CD4-positive, CD25-positive, alpha-beta regulatory T cell (primary cell): ENCODE measurements around the gene HEATR5B. TPM values are rescaled to one million over a fixed set of nuclear protein-coding genes. Genes with fewer than 3 reads are reported as not detected.

ENCODE experiments used
- ATAC-seq, 2 donors: fragments of 150-1000 bp; cut with Tn5 transposase; one replicate each; pipeline ENCODE4 v1.10.0; 2021; ENCODE audit warnings: low read depth in 2 of 2, moderate number of reproducible peaks in 2 of 2, moderate library complexity in 1 of 2
- DNase-seq, 3 donors: peaks; one replicate each; pipeline versions ENCODE4 v3.0.0 to v3.0.0-alpha.2; 2012 to 2022; ENCODE audit warnings: mixed read lengths in 1 of 3
- H3K27ac ChIP-seq: one replicate; pipeline ENCODE4 v1.7.0; 2013; ENCODE audit warnings: mild to moderate bottlenecking, low read length; ENCODE audit not compliant: insufficient read depth, poor library complexity, severe bottlenecking
- H3K27me3 ChIP-seq: one replicate; pipeline ENCODE4 v1.7.0; 2013; ENCODE audit warnings: low read length; ENCODE audit not compliant: control insufficient read depth, insufficient read depth
- H3K36me3 ChIP-seq: one replicate; pipeline ENCODE4 v1.7.0; 2013; ENCODE audit warnings: mild to moderate bottlenecking, low read length, moderate library complexity; ENCODE audit not compliant: control insufficient read depth, insufficient read depth
- H3K4me1 ChIP-seq: 2 replicates; pipeline ENCODE4 v1.7.0; 2013; ENCODE audit warnings: mild to moderate bottlenecking, low read length; ENCODE audit not compliant: insufficient read depth, control insufficient read depth, poor library complexity, severe bottlenecking
- H3K4me3 ChIP-seq: one replicate; pipeline ENCODE4 v1.7.0; 2013; ENCODE audit warnings: low read depth, mild to moderate bottlenecking, low read length, moderate library complexity
- H3K9me3 ChIP-seq, 2 experiments: 1 replicate in 1 of 2; 2 replicates in 1 of 2; pipeline ENCODE4 v1.7.0; 2013; ENCODE audit warnings: low read length in 2 of 2, mild to moderate bottlenecking in 1 of 2, moderate library complexity in 1 of 2; ENCODE audit not compliant: control insufficient read depth in 2 of 2
- H3K27ac Mint-ChIP-seq, 3 donors: one replicate each; pipeline ENCODE4 v1.8.0; 2020 to 2022; ENCODE audit warnings: mild to moderate bottlenecking in 3 of 3, mixed read lengths in 3 of 3, moderate library complexity in 2 of 3
- H3K27me3 Mint-ChIP-seq: one replicate; pipeline ENCODE4 v1.8.0; 2022; ENCODE audit warnings: mild to moderate bottlenecking, mixed read lengths
- H3K36me3 Mint-ChIP-seq: one replicate; pipeline ENCODE4 v1.8.0; 2020; ENCODE audit warnings: mixed read lengths
- H3K4me1 Mint-ChIP-seq, 4 donors: one replicate each; pipeline ENCODE4 v1.8.0; 2020 to 2022; ENCODE audit warnings: mixed read lengths in 4 of 4, mild to moderate bottlenecking in 1 of 4
- H3K4me3 Mint-ChIP-seq, 4 donors: one replicate each; pipeline ENCODE4 v1.8.0; 2020 to 2022; ENCODE audit warnings: mild to moderate bottlenecking in 4 of 4, mixed read lengths in 4 of 4, moderate library complexity in 3 of 4
- H3K9me3 Mint-ChIP-seq, 7 donors: one replicate each; pipeline ENCODE4 v1.8.0; 2020 to 2022; ENCODE audit warnings: mixed read lengths in 7 of 7, mild to moderate bottlenecking in 3 of 7, moderate library complexity in 2 of 7
- polyA plus RNA-seq, 4 donors: library from polyadenylated mRNA; unstranded; fragments of 300-500 nt; fragmentation: Illumina TruSeq; gene quantifications; one replicate each; pipeline ENCODE4 v1.2.3, GENCODE V29; 2021
- total RNA-seq: library from RNA; stranded (reverse); gene quantifications from one replicate; pipeline ENCODE4 v1.2.3, GENCODE V29; 2022

The HEATR5B gene
- total and polyA plus RNA-seq, 5 donors from 2014 or later, result 7.4 to 49.1 (median 10.0) TPM

DNA sequence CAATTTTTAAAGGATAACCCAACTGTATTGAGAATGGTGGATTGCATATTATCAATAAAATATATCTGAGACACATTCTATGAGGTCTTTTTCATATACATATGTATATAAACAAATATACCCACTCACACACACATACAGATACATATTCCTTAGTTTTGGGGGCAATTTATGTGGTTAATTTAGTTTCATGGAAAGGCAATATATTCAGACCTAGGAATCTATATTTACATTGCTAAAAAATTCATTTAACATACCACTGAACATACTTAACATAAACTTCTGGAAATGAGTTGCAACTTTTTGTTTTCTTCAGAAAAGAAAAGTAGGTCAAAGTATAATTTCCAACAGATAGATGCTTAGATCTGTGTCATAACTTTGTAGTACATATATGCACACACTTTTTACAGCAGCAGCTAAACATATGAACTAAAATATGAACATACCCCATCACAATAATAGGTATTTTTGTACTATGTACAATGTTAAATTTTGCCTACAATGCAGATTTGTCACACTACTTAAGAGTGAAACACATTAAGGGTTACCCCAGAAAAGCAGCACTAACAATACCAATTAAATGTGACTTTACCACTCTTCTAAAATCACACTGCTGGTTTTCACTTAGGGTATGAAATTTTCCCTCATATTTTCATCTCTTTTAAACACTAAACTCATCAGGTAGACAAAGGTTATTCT is 23.0 kb downstream of the HEATR5B start:
- H3K4me1 Mint-ChIP-seq, result peaks cover 0 to 11% (median 2%) of the 10 kb centered on the region in 4 donors
- Histone ChIP-seq H3K36me3 (peaks cover 91% of the 10 kb centered on the region), H3K4me3 (no peak overlapping the region), H3K27me3 (no peaks in the 10 kb centered on the region), H3K4me1 (no peaks in the 10 kb centered on the region), H3K9me3 (no peaks in the 10 kb centered on the region), H3K27ac (no peak overlapping the region)
- ATAC-seq, result no peak
- no peak overlapping the region for H3K4me3 Mint-ChIP-seq
- DNase-seq, result no peak
- no peaks in the 10 kb centered on the region for H3K27me3 Mint-ChIP-seq
- no peaks in the 10 kb centered on the region for H3K9me3 Mint-ChIP-seq
- no peak overlapping the region for H3K27ac Mint-ChIP-seq
- H3K36me3 Mint-ChIP-seq, result peaks cover 48% of the 10 kb centered on the region

DNA sequence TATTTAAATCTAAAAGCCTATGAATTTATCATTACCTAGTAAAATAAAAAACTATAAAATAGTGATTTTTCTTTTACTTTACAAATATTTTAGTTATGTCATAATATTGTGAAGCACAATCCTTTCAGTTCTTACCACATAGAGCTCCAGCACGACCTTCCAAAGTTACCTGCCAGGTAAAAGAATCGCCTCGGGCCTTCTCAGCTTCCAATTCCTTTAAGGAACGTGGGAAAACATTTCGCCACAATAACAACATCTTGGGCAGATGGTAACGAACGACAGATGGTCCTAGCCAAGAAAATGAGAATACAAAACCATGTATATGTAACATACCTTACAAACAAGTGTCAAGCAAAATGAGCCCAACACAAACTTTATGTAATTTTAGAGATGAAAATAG is 23.7 kb downstream of the HEATR5B start:
- no peak overlapping the region for H3K4me3 Mint-ChIP-seq
- DNase-seq, result no peak
- no peaks in the 10 kb centered on the region for H3K9me3 Mint-ChIP-seq
- Histone ChIP-seq H3K27ac (no peak overlapping the region), H3K4me1 (no peaks in the 10 kb centered on the region), H3K36me3 (peaks cover 91% of the 10 kb centered on the region), H3K27me3 (no peaks in the 10 kb centered on the region), H3K4me3 (no peak overlapping the region), H3K9me3 (no peaks in the 10 kb centered on the region)
- H3K4me1 Mint-ChIP-seq, result peaks cover 0 to 12% (median 2%) of the 10 kb centered on the region in 4 donors
- no peak for ATAC-seq
- H3K27me3 Mint-ChIP-seq, result no peaks in the 10 kb centered on the region
- no peak overlapping the region for H3K27ac Mint-ChIP-seq
- H3K36me3 Mint-ChIP-seq, result peaks cover 47% of the 10 kb centered on the region

DNA sequence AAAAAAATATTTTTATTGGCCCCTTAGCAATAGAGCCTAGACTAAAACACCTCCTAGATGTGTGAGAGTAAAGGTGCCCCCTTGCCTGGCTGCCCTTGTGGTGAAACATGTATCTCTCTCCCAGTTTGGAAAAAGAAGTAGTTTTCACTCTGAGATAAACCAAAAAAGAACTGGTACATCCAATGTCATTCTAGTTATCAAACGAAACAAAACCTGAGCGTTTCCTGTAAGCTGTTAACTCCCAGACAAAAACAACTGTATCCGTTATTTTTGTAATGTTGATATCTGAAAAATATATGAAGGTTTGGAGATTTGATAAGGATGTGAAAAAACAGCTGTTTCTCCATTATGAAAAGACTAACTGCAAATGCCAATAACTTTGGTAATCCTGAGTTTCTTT is 24.3 kb downstream of the HEATR5B start:
- H3K36me3 Mint-ChIP-seq, result peaks cover 49% of the 10 kb centered on the region

DNA sequence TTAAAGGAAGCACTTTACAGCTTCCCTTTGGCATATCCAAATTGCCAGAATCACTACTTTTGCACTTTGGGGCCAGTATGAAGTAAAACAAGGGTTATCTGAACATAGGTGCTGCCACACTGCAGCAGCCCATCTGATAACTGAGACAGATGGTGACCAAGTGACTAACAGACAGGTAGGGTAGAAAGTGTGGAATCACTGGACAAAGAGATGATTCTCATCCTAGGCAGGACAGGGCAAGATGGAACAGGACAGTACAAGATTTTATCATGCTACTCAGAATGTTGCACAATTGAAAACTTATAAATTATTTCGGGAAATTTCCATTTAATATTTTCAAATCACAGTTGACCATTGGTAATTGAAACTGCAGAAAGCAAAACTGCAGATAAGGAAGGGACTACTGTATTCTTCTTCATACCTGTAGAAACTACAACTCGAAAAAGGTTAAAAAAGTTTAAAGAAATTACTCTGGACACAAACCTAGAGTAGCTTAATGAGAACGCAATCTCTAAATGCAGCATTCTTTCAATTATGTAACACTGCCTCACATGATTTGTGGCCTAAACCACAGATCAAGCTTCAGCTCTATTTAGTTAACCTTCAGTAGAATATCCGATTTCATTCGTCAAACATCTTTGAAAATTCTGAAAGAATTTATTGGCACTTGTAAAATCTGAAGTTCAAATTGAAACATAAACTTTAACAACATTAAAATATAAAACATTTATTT is 31.4 kb downstream of the HEATR5B start:
- peak overlapping the region in 2 of 3 donors; percentile 21 to 39 for H3K27ac Mint-ChIP-seq
- peaks cover 85% of the 10 kb centered on the region for H3K36me3 ChIP-seq

More for the DNA sequence above, 24.3 kb downstream of the HEATR5B start:
- Histone ChIP-seq H3K4me3 (no peak overlapping the region), H3K9me3 (no peaks in the 10 kb centered on the region), H3K27ac (no peak overlapping the region), H3K36me3 (peaks cover 91% of the 10 kb centered on the region), H3K27me3 (no peaks in the 10 kb centered on the region), H3K4me1 (no peaks in the 10 kb centered on the region)
- no peaks in the 10 kb centered on the region for H3K27me3 Mint-ChIP-seq
- ATAC-seq (no peak), DNase-seq (no peak)
- no peak overlapping the region for H3K4me3 Mint-ChIP-seq
- no peak overlapping the region for H3K27ac Mint-ChIP-seq
- peaks cover 0 to 12% (median 2%) of the 10 kb centered on the region in 4 donors for H3K4me1 Mint-ChIP-seq
- no peaks in the 10 kb centered on the region for H3K9me3 Mint-ChIP-seq

DNA sequence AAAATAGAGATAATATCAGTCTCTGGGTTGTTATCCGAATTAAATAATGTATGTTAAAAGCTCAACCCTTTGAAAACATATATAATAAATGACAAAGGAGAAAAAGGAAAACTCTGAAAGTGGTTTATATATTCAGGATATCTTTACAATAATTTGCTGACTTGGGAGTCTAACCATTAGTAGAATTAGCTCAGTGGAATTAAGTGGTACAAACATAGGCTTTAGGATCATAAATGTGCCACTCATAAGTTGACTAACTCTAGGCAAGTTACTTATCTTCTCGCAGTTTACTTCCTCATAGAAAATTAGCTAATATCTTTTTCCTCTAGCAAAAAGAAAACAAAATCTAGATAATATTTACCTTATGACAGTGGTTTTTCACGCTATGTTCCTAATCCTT is 44.6 kb downstream of the HEATR5B start:
- Mint-ChIP-seq H3K9me3 (no peaks in the 10 kb centered on the region), H3K36me3 (peaks cover 29% of the 10 kb centered on the region), H3K4me3 (no peak overlapping the region), H3K4me1 (peaks cover 0 to 9% (median 4%) of the 10 kb centered on the region in 4 donors), H3K27me3 (no peaks in the 10 kb centered on the region), H3K27ac (no peak overlapping the region)
- no peak for DNase-seq
- H3K36me3 ChIP-seq, result peaks cover 81% of the 10 kb centered on the region
- no peak for ATAC-seq
- no peaks in the 10 kb centered on the region for H3K27me3 ChIP-seq
- H3K9me3 ChIP-seq, result no peaks in the 10 kb centered on the region
- H3K4me1 ChIP-seq, result no peaks in the 10 kb centered on the region
- no peak overlapping the region for H3K4me3 ChIP-seq
- no peak overlapping the region for H3K27ac ChIP-seq

More for the DNA sequence above, 31.4 kb downstream of the HEATR5B start:
- no peaks in the 10 kb centered on the region for H3K27me3 Mint-ChIP-seq
- no peak overlapping the region for H3K4me3 Mint-ChIP-seq
- H3K4me3 ChIP-seq, result no peak overlapping the region
- no peak overlapping the region for H3K27ac ChIP-seq
- no peaks in the 10 kb centered on the region for H3K27me3 ChIP-seq
- H3K36me3 Mint-ChIP-seq, result peaks cover 41% of the 10 kb centered on the region
- no peak for DNase-seq
- H3K9me3 Mint-ChIP-seq, result no peaks in the 10 kb centered on the region
- peaks cover 0 to 19% (median 3%) of the 10 kb centered on the region in 4 donors for H3K4me1 Mint-ChIP-seq
- H3K9me3 ChIP-seq, result no peaks in the 10 kb centered on the region
- no peak for ATAC-seq
- no peaks in the 10 kb centered on the region for H3K4me1 ChIP-seq

DNA sequence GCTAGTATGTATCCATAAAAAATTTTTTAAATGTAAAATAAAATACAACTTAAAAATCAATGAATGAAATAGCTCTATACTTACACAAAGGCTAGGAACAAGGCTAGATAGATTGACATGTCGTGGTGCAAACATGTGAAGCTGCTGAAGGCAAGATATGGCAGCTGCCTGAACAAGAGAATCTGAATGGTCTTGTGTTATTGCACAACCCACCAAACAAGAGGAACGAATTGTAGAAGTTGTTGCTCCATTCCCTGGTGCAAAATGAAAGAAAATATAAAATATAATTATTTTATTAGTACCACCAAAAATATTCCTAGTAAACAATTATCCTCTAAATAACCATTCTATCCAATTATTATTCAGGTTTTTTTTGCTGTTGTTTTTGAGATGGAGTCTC is 46.4 kb downstream of the HEATR5B start:
- peaks cover 76% of the 10 kb centered on the region for H3K36me3 ChIP-seq
- no peak for DNase-seq
- H3K4me3 ChIP-seq, result no peak overlapping the region
- no peaks in the 10 kb centered on the region for H3K9me3 ChIP-seq
- no peak overlapping the region for H3K4me3 Mint-ChIP-seq
- H3K27ac Mint-ChIP-seq, result no peak overlapping the region
- H3K27me3 ChIP-seq, result no peaks in the 10 kb centered on the region
- no peaks in the 10 kb centered on the region for H3K27me3 Mint-ChIP-seq
- H3K9me3 Mint-ChIP-seq, result no peaks in the 10 kb centered on the region
- H3K27ac ChIP-seq, result no peak overlapping the region
- no peak for ATAC-seq
- H3K36me3 Mint-ChIP-seq, result peaks cover 29% of the 10 kb centered on the region
- H3K4me1 ChIP-seq, result no peaks in the 10 kb centered on the region
- peaks cover 0 to 6% (median 3%) of the 10 kb centered on the region in 4 donors for H3K4me1 Mint-ChIP-seq

DNA sequence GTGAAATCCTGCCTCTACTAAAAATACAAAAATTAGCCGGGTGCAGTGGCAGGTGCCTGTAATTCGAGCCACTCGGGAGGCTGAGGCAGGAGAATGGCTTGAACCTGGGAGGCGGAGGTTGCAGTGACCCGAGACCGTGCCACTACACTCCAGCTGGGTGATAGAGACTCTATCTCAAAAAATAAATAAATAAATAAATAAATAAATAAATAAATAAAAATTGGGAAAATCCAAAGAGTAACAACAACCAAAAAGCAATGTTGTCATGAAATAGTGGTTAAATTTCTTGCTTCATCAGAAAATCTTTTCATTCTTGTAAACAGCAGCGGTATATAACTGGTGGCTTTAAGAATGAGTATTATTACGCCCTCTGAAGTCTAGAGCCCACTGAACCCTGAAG is 54.4 kb downstream of the HEATR5B start:
- H3K27me3 Mint-ChIP-seq, result no peaks in the 10 kb centered on the region
- H3K4me1 ChIP-seq, result no peaks in the 10 kb centered on the region
- peaks cover 0 to 6% (median under 1%) of the 10 kb centered on the region in 4 donors for H3K4me1 Mint-ChIP-seq
- H3K36me3 Mint-ChIP-seq, result peaks cover 41% of the 10 kb centered on the region
- no peaks in the 10 kb centered on the region for H3K27me3 ChIP-seq
- H3K27ac Mint-ChIP-seq, result peak overlapping the region in 1 of 3 donors; percentile 69
- H3K27ac ChIP-seq, result no peak overlapping the region
- H3K4me3 Mint-ChIP-seq, result no peak overlapping the region
- H3K9me3 ChIP-seq, result no peaks in the 10 kb centered on the region
- no peak overlapping the region for H3K4me3 ChIP-seq
- no peak for ATAC-seq
- DNase-seq, result no peak
- H3K36me3 ChIP-seq, result peaks cover 58% of the 10 kb centered on the region
- H3K9me3 Mint-ChIP-seq, result no peaks in the 10 kb centered on the region
